Thyroid gland (tissue), 4 donors: Measurements from ENCODE around the gene TBL1XR1. TPM values are rescaled to one million over a fixed set of nuclear protein-coding genes. Genes with fewer than 3 reads are reported as not detected.
"Not testable (repeated sequence)": the region's sequence is repeated elsewhere in the genome, so short reads cannot be mapped to it uniquely, and the experiment has no call there.

Source experiments
- DNase-seq, 2 donors: peaks; one replicate each; pipeline ENCODE4 v3.0.0-alpha.2; 2019
- H3K27ac ChIP-seq, 3 donors: fragments of 200-600 bp; sonication (generic); 1 replicate in 2 of 3; 2 replicates in 1 of 3; pipeline ENCODE4 v1.5.1; 2016 to 2019; ENCODE audit warnings: mild to moderate bottlenecking in 1 of 3, moderate library complexity in 1 of 3
- H3K27me3 ChIP-seq: fragments of 200-600 bp; sonication (generic); one replicate; pipeline ENCODE4 v1.5.1; 2019
- H3K36me3 ChIP-seq, 2 donors: fragments of 200-600 bp; sonication (generic); one replicate each; pipeline ENCODE4 v1.5.1; 2016 to 2019
- H3K4me1 ChIP-seq, 2 donors: fragments of 200-600 bp; sonication (generic); one replicate each; pipeline ENCODE4 v1.5.1; 2017 to 2019
- H3K4me3 ChIP-seq, 3 donors: fragments of 200-600 bp; sonication (generic); replicated peaks in 1 of 3; 1 replicate in 2 of 3; 2 replicates in 1 of 3; pipeline ENCODE4 v1.5.1; 2016; ENCODE audit warnings: mild to moderate bottlenecking in 1 of 3
- H3K9me3 ChIP-seq: fragments of 200-600 bp; sonication (generic); one replicate; pipeline ENCODE4 v1.5.1; 2017
- POLR2A ChIP-seq, 2 donors: fragments of 450-650 bp; IDR thresholded peaks; one replicate each; pipeline ENCODE4 v1.6.1; 2017; ENCODE audit warnings: antibody characterized with exemption in 2 of 2, mild to moderate bottlenecking in 2 of 2, moderate library complexity in 1 of 2
- whole genome bisulfite sequencing, 2 donors: methylation state at CpG; one replicate each; pipeline ENCODE4 v1.1.5; 2017; 5-methylcytosine and 5-hydroxymethylcytosine counted together
- intact Hi-C: fragments of 100-400 bp; cut with DNase I; formaldehyde crosslinking; loops from one replicate; pipeline ENCODE4 v1.15.1; 2023
- total RNA-seq, 4 donors: library from RNA; depleted of rRNA; stranded (reverse); fragments of >200 nt; gene quantifications; one replicate each; pipeline ENCODE4 v1.2.3, GENCODE V29; 2016
- TF ChIP-seq, protein P1 (sequence below), 6 experiments: fragments of 200-600 bp in 3 of 6; fragments of 450-650 bp in 3 of 6; sonication (generic) in 3 of 6; IDR thresholded peaks; one replicate each; pipeline ENCODE4 v1.5.1; 2016 to 2019; ENCODE audit warnings: antibody characterized with exemption in 6 of 6, mild to moderate bottlenecking in 2 of 6, inconsistent platforms in 1 of 6, moderate library complexity in 1 of 6

The TBL1XR1 gene
- total RNA-seq, 4 donors from 2014 or later, result 164 to 239 (median 195) TPM

DNA sequence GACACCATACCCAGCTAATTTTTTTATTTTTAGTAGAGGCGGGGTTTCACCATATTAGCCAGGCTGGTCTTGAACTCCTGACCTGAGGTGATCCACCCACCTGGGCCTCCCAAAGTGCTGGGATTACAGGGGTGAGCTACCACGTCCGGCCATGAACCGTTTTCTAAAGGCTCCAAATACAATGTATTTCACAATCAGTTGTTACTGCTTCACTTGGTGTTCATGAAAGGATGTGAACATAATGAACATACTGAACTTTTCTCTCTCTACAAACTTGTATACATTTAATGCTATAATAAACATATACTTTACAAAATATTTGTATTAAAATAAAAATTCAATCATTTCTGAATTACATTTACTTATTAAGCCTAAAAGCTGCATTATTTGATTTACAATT lies 28.9 kb downstream of the TBL1XR1 start:
- 92% methylated on average over 4 of the region's 4 CpGs for WGBS, 2 donors
- intact Hi-C loops, result loop anchor here (10.0 kb wide), 1 partner anchor 94 kb away; no protein-coding TSS in a partner anchor
- TF ChIP-seq, protein P1, sequence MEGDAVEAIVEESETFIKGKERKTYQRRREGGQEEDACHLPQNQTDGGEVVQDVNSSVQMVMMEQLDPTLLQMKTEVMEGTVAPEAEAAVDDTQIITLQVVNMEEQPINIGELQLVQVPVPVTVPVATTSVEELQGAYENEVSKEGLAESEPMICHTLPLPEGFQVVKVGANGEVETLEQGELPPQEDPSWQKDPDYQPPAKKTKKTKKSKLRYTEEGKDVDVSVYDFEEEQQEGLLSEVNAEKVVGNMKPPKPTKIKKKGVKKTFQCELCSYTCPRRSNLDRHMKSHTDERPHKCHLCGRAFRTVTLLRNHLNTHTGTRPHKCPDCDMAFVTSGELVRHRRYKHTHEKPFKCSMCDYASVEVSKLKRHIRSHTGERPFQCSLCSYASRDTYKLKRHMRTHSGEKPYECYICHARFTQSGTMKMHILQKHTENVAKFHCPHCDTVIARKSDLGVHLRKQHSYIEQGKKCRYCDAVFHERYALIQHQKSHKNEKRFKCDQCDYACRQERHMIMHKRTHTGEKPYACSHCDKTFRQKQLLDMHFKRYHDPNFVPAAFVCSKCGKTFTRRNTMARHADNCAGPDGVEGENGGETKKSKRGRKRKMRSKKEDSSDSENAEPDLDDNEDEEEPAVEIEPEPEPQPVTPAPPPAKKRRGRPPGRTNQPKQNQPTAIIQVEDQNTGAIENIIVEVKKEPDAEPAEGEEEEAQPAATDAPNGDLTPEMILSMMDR (IDR thresholded peaks at IDR 0.05), result no peak
- no peak for TF ChIP-seq POLR2A (IDR thresholded peaks at IDR 0.05)

DNA sequence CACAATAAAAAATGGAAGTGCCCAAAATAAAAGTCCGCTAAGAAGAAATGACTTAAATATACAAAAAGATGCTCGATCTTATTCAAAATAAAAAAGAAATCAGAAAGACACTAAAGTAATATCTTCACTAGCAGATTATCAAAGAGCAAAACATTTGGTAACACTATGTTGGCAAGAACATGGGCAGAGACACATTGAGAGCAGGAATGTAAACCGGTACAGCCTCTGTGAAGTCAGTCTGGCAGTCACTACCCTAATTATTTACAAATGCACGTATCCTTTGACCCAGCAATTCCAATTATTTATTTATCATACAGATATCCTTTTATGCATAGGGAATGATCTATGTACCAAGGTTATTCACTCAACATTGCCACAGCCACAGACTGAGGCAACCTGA lies 34.5 kb downstream of the TBL1XR1 start:
- Histone ChIP-seq H3K4me3 (no peak overlapping the region), H3K4me1 (peaks cover 0 to under 1% of the 10 kb centered on the region in 2 donors), H3K27ac (no peak overlapping the region), H3K27me3 (no peaks in the 10 kb centered on the region), H3K36me3 (no peaks in the 10 kb centered on the region), H3K9me3 (no peaks in the 10 kb centered on the region)
- no peak for DNase-seq
- intact Hi-C loops, result loop anchor here (10.0 kb wide), 1 partner anchor 88 kb away; no protein-coding TSS in a partner anchor
- 88 to 92% methylated on average over 4 of the region's 4 CpGs for WGBS, 2 donors
- TF ChIP-seq, protein P1 (IDR thresholded peaks at IDR 0.05), result no peak
- no peak for TF ChIP-seq POLR2A (IDR thresholded peaks at IDR 0.05)

More for the DNA sequence above, 28.9 kb downstream of the TBL1XR1 start:
- DNase-seq, result no peak
- no peak overlapping the region for H3K4me3 ChIP-seq
- no peak overlapping the region for H3K27ac ChIP-seq
- H3K9me3 ChIP-seq, result no peaks in the 10 kb centered on the region
- H3K36me3 ChIP-seq, result no peaks in the 10 kb centered on the region
- H3K4me1 ChIP-seq, result peaks cover 26 to 32% of the 10 kb centered on the region in 2 donors
- H3K27me3 ChIP-seq, result no peaks in the 10 kb centered on the region

DNA sequence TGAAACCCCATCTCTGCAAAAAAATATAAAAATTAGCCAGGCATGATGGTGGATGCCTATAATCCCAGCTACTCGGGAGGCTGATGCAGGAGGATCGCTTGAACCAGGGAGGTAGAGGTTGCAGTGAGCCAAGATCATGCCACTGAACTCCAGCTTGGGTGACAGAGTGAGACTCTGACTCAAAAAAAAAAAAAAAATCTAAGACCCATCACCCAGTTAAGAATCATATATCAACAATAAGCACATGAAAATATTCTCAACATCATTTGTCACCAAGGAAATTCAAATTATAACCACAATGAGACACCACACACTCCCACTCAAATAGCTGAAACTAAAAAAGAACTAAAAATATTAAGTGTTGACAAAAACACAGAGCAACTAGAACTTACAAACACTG lies 35.7 kb downstream of the TBL1XR1 start:
- not testable (repeated sequence) for H3K36me3 ChIP-seq, DNase-seq, H3K9me3 ChIP-seq, H3K27ac ChIP-seq, H3K4me1 ChIP-seq, H3K27me3 ChIP-seq, H3K4me3 ChIP-seq
- 93 to 98% methylated on average over 2 of the region's 2 CpGs for WGBS, 2 donors
- intact Hi-C loops, result loop anchor here (10.0 kb wide), 1 partner anchor 87 kb away; no protein-coding TSS in a partner anchor

DNA sequence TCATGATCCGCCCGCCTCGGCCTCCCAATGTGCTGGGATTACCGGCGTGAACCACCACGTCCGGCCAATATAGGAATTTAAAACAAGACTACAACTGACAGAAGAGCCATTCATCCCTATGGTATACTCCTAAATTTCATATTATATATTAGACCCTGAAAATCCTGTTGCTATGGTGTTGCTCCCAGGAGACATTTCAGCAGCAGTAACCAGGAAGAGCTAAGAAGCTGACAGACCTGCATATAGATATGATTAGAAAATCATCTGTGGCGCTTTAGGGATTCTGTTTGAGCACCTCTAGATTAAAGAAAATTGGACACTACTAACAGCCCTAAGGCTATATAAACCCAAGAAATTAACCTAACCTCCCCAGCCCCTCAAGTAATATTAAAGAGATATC lies 38.8 kb downstream of the TBL1XR1 start:
- Histone ChIP-seq H3K36me3 (no peaks in the 10 kb centered on the region), H3K4me1 (peaks cover 0 to 19% of the 10 kb centered on the region in 2 donors), H3K9me3 (no peaks in the 10 kb centered on the region), H3K27me3 (no peaks in the 10 kb centered on the region), H3K27ac (no peak overlapping the region), H3K4me3 (no peak overlapping the region)
- intact Hi-C loops, result no loop called here
- 95 to 97% methylated on average over 8 of the region's 8 CpGs for WGBS, 2 donors
- TF ChIP-seq POLR2A (IDR thresholded peaks at IDR 0.05), result no peak
- TF ChIP-seq, protein P1 (IDR thresholded peaks at IDR 0.05), result no peak
- no peak for DNase-seq

DNA sequence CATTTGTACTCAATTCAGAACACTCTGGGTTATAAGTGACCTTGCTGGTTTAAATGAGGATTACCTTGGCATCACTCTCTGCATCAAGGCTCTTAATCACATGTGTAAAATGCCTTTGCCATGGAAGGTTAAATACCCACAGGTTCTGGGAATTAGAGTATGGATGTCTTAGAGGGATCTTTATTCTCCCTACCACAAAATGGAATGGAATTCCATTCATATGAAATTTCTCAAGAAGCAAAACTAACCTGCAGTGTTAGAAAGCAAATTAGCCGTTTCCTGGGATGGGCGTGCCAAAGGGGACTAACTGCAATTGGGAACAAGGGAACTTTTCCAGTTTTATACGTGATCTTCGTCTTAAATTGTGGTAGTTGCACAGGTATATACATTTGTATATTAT lies 39.8 kb downstream of the TBL1XR1 start:
- no peaks in the 10 kb centered on the region for H3K9me3 ChIP-seq
- no peak overlapping the region for H3K4me3 ChIP-seq
- H3K4me1 ChIP-seq, result peaks cover 0 to 23% of the 10 kb centered on the region in 2 donors
- no peaks in the 10 kb centered on the region for H3K36me3 ChIP-seq
- no peaks in the 10 kb centered on the region for H3K27me3 ChIP-seq
- TF ChIP-seq POLR2A (IDR thresholded peaks at IDR 0.05), result no peak
- TF ChIP-seq, protein P1 (IDR thresholded peaks at IDR 0.05), result no peak
- WGBS, 2 donors, result 91 to 95% methylated on average over 4 of the region's 4 CpGs
- no peak for DNase-seq
- no peak overlapping the region for H3K27ac ChIP-seq
- intact Hi-C loops, result no loop called here

DNA sequence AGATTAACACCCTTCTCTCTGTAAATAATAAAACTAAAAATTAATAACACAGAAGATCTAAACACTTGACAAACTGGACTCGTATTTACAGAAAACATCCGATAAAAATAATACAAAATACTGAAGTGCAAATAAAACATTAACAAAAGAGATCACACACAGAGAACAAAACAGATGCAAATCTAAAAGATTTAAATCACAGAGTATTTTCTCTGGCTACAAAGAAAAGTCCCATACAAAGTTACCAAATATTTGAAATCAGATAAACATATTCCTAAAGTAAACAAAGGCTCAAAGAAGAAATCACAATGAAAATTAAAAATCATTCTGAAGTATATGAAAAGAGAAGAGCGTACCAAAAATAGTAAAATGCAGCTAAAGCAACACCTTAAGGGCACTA lies 42.5 kb downstream of the TBL1XR1 start:
- intact Hi-C loops, result no loop called here
- WGBS, 2 donors, result 82 to 84% methylated on average over 3 of the region's 3 CpGs
- Histone ChIP-seq H3K36me3 (no peaks in the 10 kb centered on the region), H3K4me3 (no peak overlapping the region), H3K27me3 (no peaks in the 10 kb centered on the region), H3K4me1 (peaks cover 21 to 49% of the 10 kb centered on the region in 2 donors), H3K27ac (no peak overlapping the region), H3K9me3 (no peaks in the 10 kb centered on the region)
- no peak for DNase-seq
- TF ChIP-seq, protein P1 (IDR thresholded peaks at IDR 0.05), result no peak
- TF ChIP-seq POLR2A (IDR thresholded peaks at IDR 0.05), result no peak
